Tibial artery (tissue), 4 donors: ENCODE results near the gene OTX2.

Experiments used
- DNase-seq, 2 donors: peaks; one replicate each; pipeline ENCODE4 v3.0.0-alpha.2; 2019
- H3K27ac ChIP-seq, 2 donors: fragments of 200-600 bp; sonication (generic) in 1 of 2; 1 replicate in 1 of 2; 2 replicates in 1 of 2; pipeline ENCODE4 v1.5.1; 2018 to 2019; ENCODE audit warnings: mild to moderate bottlenecking in 1 of 2
- H3K27me3 ChIP-seq, 2 donors: fragments of 200-600 bp; sonication (generic) in 1 of 2; one replicate each; pipeline versions ENCODE4 v1.5.1 to v1.6.0; 2016 to 2019
- H3K36me3 ChIP-seq, 3 donors: fragments of 200-600 bp; sonication (generic) in 2 of 3; one replicate each; pipeline ENCODE4 v1.5.1; 2016 to 2019; ENCODE audit warnings: mild to moderate bottlenecking in 2 of 3
- H3K4me1 ChIP-seq, 4 donors: fragments of 200-600 bp; sonication (generic) in 2 of 4; 1 replicate in 3 of 4; 2 replicates in 1 of 4; pipeline ENCODE4 v1.5.1; 2016 to 2019
- H3K4me3 ChIP-seq, 2 donors: fragments of 200-600 bp; sonication (generic) in 1 of 2; 1 replicate in 1 of 2; 2 replicates in 1 of 2; pipeline ENCODE4 v1.5.1; 2018 to 2019; ENCODE audit warnings: mild to moderate bottlenecking in 2 of 2
- H3K9me3 ChIP-seq, 3 donors: fragments of 200-600 bp; sonication (generic) in 1 of 3; one replicate each; pipeline ENCODE4 v1.5.1; 2016 to 2019
- CTCF ChIP-seq, 2 experiments: fragments of 200-600 bp in 1 of 2; fragments of 450-650 bp in 1 of 2; IDR thresholded peaks; one replicate each; pipeline ENCODE4 v1.5.1; 2017 to 2019; ENCODE audit warnings: antibody characterized with exemption in 2 of 2, mild to moderate bottlenecking in 1 of 2, moderate library complexity in 1 of 2
- intact Hi-C: fragments of 100-400 bp; cut with DNase I; formaldehyde crosslinking; loops from one replicate; pipeline ENCODE4 v1.15.0; 2023; ENCODE audit warnings: low total_unique reads

Gene OTX2

GRCh38 chr14:56801920-56802319 lies 8.4 kb downstream of the OTX2 start:
- no peak overlapping the region for H3K4me3 ChIP-seq
- DNase-seq: no peak
- H3K4me1 ChIP-seq: peaks cover 0 to 16% (median 9%) of the 10 kb centered on the region in 4 donors
- no peaks in the 10 kb centered on the region for H3K9me3 ChIP-seq
- TF ChIP-seq CTCF (IDR thresholded peaks at IDR 0.05): no peak
- no peaks in the 10 kb centered on the region for H3K36me3 ChIP-seq
- intact Hi-C loops: no loop called here
- H3K27me3 ChIP-seq: peaks cover 4 to 95% of the 10 kb centered on the region in 2 donors
- H3K27ac ChIP-seq: no peak overlapping the region

- no peaks in the 10 kb centered on the region for H3K9me3 ChIP-seq
- H3K36me3 ChIP-seq: no peaks in the 10 kb centered on the region
- H3K27me3 ChIP-seq: peaks cover 4 to 95% of the 10 kb centered on the region in 2 donors
- H3K4me1 ChIP-seq: peaks cover 0 to 25% (median 13%) of the 10 kb centered on the region in 4 donors
- TF ChIP-seq CTCF (IDR thresholded peaks at IDR 0.05): no peak
- intact Hi-C loops: no loop called here
- H3K4me3 ChIP-seq: no peak overlapping the region
- no peak for DNase-seq
- H3K27ac ChIP-seq: no peak overlapping the region
Measured at GRCh38 chr14:56799343-56799645, 11.0 kb downstream of the OTX2 start.

GRCh38 chr14:56798447-56799342 lies 11.6 kb downstream of the OTX2 start:
- TF ChIP-seq CTCF (IDR thresholded peaks at IDR 0.05): no peak
- Histone ChIP-seq H3K4me3 (peak overlapping the region in 1 of 2 donors; percentile 29), H3K4me1 (peaks cover 0 to 27% (median 14%) of the 10 kb centered on the region in 4 donors), H3K27me3 (peaks cover 4 to 93% of the 10 kb centered on the region in 2 donors), H3K36me3 (no peaks in the 10 kb centered on the region), H3K9me3 (no peaks in the 10 kb centered on the region), H3K27ac (no peak overlapping the region)
- intact Hi-C loops: no loop called here
- DNase-seq: no peak

GRCh38 chr14:56797569-56798446 lies 12.5 kb downstream of the OTX2 start:
- no peak for DNase-seq
- Histone ChIP-seq H3K36me3 (no peaks in the 10 kb centered on the region), H3K9me3 (no peaks in the 10 kb centered on the region), H3K4me3 (peak overlapping the region; percentile 13 to 29), H3K27me3 (peaks cover 4 to 92% of the 10 kb centered on the region in 2 donors), H3K4me1 (peaks cover 0 to 27% (median 14%) of the 10 kb centered on the region in 4 donors), H3K27ac (no peak overlapping the region)
- TF ChIP-seq CTCF (IDR thresholded peaks at IDR 0.05): no peak
- intact Hi-C loops: no loop called here

- no peak for DNase-seq
- no peaks in the 10 kb centered on the region for H3K9me3 ChIP-seq
- no peaks in the 10 kb centered on the region for H3K36me3 ChIP-seq
- intact Hi-C loops: no loop called here
- no peak for TF ChIP-seq CTCF (IDR thresholded peaks at IDR 0.05)
- H3K4me3 ChIP-seq: peak overlapping the region in 1 of 2 donors; percentile 29
- no peak overlapping the region for H3K27ac ChIP-seq
- peaks cover 0 to 27% (median 14%) of the 10 kb centered on the region in 4 donors for H3K4me1 ChIP-seq
- H3K27me3 ChIP-seq: peaks cover 4 to 89% of the 10 kb centered on the region in 2 donors
Measured at GRCh38 chr14:56797003-56797568, 13.2 kb downstream of the OTX2 start.
